HG02884 (cell line): ENCODE results near the gene PVALEF.
"Not testable (repeated sequence)": the region's sequence is repeated elsewhere in the genome, so short reads cannot be mapped to it uniquely, and the experiment has no call there.

Experiments used
- ATAC-seq: cut with Tn5 transposase; IDR thresholded peaks from one replicate; pipeline ENCODE4 v1.9.1; 2021; ENCODE audit warnings: mild to moderate bottlenecking, moderate library complexity; ENCODE audit not compliant: unreplicated experiment

PVALEF gene

GRCh38 chr17:81210868-81211267 is 45.6 kb downstream of the PVALEF start:
- no peak for ATAC-seq

- no peak for ATAC-seq
Observed at GRCh38 chr17:81212365-81212764, 47.1 kb downstream of the PVALEF start.

GRCh38 chr17:81213978-81214377 is 48.7 kb downstream of the PVALEF start:
- ATAC-seq, result no peak

- ATAC-seq, result no peak
Observed at GRCh38 chr17:81217491-81217890, 52.2 kb downstream of the PVALEF start.

- ATAC-seq, result no peak
Observed at GRCh38 chr17:81218459-81218858, 53.2 kb downstream of the PVALEF start.

GRCh38 chr17:81218991-81219390 is 53.7 kb downstream of the PVALEF start:
- no peak for ATAC-seq

- no peak for ATAC-seq
Observed at GRCh38 chr17:81219476-81220180, 54.3 kb downstream of the PVALEF start.

GRCh38 chr17:81221371-81221841 is 56.1 kb downstream of the PVALEF start:
- ATAC-seq, result no peak

- ATAC-seq, result no peak
Observed at GRCh38 chr17:81221842-81222619, 56.7 kb downstream of the PVALEF start.

- ATAC-seq, result no peak
Observed at GRCh38 chr17:81222620-81222905, 57.3 kb downstream of the PVALEF start.

GRCh38 chr17:81222906-81223761 is 57.8 kb downstream of the PVALEF start, which contains the start of gene CEP131:
TSS of gene CEP131 (minus strand) at chr17:81222965. CDS start at chr17:81220056, 2,909 bp downstream.
- ATAC-seq, result peak; percentile 90

- no peak for ATAC-seq
Observed at GRCh38 chr17:81223762-81224130, 58.4 kb downstream of the PVALEF start.

GRCh38 chr17:81227630-81228029 is 62.3 kb downstream of the PVALEF start:
- ATAC-seq, result not testable (repeated sequence)

GRCh38 chr17:81228420-81228819 is 63.1 kb downstream of the PVALEF start:
- no peak for ATAC-seq

GRCh38 chr17:81228834-81229665 is 63.7 kb downstream of the PVALEF start:
- no peak for ATAC-seq

- no peak for ATAC-seq
Observed at GRCh38 chr17:81229666-81229920, 64.3 kb downstream of the PVALEF start.

GRCh38 chr17:81230043-81230820 is 64.9 kb downstream of the PVALEF start:
- no peak for ATAC-seq

GRCh38 chr17:81231121-81231645 is 65.9 kb downstream of the PVALEF start:
- ATAC-seq, result no peak

- ATAC-seq, result no peak
Observed at GRCh38 chr17:81231766-81232581, 66.7 kb downstream of the PVALEF start.
